Endothelial cell of hepatic sinusoid (primary cell): ENCODE measurements around the gene ELL2.

Source experiments
- in situ Hi-C: cut with HindIII; loops from 2 replicates; pipeline ENCODE4 v1.10.0; 2017; ENCODE audit warnings: low sequenced_read_pairs

The ELL2 gene

DNA sequence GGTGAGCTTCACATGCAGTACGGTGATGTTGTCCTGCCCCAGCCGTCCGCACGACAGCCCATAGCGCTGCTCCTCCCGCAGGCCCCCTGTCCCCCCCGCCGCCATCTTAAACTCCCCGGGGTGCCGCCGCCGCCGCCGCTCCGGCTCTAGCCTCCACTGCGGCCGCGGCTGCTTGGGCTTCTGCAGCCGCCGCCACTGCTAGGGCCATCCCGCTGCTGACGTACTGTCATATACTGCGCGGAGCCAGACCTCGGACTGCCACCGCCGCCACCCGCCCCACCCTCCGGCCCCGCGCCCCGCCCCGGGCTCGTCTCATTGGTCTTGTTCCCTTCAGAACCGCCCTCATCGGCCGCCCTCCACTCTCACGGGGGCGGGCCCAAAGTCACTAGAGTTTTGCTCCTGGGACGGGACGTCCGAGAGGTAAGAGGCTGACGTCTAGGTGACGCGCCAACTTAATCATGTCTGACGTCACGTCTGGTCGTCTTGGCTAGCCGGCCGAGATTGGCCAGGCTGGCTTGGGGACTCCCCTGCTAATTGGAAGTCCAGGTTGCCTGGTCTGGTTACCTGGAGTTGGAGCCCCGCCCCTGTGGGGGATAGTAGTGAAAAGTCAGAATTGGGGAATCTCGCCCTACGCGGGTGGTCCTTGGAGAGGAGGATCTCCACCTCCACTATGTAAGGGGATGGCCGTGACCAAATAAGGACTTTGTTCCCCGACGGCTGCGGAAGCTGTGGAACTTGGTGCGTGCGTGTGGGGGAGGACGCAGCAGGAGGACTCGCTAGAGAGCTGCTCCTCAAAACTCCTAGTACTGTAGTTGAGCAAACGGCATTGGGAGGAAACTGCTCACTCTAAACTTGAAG lies at the start of gene ELL2:
Gene ELL2 (minus strand): TSS at position 235 of the 858 bp plus-strand sequence. CDS start 130 bp downstream, at position 105.
- in situ Hi-C loops, result no loop called here

DNA sequence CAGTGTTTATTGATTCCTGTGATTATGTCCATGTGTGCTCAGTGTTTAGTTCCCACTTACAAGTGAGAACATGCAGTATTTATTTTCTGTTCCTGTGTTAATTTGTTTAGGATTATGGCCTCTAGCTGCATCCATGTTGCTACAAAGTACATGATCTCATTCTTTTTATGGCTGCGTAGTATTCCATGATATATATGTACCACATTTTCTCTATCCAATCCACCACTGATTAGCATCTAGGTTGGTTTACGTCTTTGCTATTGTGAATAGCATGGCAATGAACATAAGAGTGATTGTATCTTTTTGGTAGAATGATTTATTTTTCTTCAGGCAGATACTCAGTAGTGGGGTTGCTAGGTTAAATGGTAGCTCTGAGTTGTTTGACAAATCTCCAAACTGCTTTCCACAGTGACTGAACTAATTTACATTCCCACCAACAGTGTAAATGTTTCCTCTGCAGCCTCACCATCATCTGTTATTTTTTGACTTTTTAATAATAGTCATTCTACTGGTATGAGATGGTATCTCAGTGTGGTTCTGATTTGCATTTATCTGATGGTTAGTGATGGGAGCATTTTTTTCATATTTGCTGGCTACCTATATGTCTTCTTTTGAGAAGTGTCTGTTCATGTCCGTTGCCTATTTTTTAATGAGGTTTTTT lies 47.5 kb upstream of the ELL2 start:
- in situ Hi-C loops, result no loop called here

DNA sequence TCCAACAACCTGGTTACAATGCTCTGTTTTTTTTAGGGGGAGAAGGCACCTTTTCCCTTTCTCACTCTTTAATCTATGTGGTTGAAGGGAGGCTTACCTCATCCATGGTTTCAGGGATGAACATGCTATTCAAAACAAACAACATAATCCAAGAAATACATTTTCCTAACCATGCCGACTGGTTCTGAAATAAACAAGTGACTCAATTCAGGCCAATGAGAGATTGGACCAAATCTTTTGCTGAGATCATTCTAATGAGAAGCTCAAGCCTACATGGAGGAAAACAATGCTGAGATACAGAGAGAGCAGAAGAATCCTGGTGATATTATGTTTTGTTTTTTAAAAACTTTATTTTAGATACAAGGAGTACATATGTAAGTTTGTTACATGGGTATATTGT lies 46.8 kb upstream of the ELL2 start:
- in situ Hi-C loops, result no loop called here

DNA sequence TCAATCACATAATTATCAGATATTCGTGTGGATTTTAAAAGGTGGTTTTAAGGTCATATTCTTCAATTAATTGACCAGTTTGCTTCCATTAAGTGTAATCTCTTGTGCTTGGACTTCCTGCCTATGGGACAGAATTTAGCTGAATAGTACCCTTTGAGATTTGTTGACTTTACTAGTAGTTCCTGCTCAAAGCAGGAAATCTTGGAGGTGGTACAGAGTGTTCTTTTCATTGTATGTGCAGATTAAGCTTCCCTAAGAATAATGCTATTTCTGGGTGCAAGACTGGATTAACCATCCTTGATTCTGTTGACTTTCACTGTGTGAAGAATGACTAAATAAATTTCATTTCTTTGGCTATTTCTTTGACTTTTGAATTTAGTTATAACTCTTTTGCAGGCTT lies 45.4 kb upstream of the ELL2 start:
- in situ Hi-C loops, result no loop called here

DNA sequence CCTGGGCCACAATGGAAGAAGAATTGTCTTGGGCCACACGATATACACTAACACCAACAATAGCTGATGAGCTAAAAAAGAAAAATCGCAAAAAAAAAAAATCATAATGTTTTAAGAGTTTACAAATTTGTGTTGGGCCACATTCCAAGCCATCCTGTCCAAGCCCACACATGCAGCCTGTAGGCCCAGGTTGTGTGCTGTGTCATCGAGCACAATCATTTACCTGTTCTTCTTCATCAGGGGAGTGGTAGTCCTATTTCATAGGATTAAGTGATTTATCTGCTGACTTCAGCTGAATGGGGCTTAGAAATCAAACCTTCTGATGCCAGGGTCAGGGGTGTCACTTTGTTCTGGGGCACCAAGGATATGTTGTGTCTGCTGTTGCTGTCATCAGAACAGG lies 44.6 kb upstream of the ELL2 start:
- in situ Hi-C loops, result no loop called here

DNA sequence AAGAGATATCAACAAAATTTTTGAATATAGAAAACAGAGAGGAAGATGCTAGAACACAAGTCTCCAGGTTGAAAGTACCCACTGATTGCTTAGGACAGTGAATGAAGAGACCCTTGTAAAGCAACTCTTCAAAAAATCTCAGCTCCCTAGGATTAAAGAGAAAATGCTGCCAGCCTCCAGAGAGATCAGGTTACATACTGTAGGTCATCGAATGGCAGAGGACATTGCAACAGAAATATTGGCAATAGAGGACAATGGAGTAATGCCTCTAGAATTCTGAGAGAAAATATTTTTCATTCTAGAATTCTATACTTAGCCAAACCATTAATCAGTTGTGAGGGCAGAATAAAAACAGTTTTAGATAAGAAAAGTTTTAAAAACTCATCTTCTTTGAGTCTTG lies 43.1 kb upstream of the ELL2 start:
- in situ Hi-C loops, result no loop called here

DNA sequence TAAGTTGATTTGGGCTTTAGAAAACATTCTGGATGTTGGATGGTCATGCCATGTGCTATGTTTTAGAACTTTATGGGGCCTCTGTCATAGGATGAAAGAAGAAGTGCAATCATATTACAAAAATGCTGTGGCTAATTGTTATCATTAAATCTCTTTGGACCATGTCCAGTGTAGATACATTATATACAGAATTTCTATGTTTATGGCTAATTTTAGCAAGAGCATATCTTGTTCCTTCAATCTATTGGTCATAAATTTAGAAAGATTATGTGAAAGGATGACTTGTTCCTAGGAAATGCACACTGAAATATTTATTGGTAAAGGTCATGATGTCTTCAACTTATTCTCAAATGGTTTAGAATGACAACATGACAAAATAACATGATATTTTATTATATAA lies 42.4 kb upstream of the ELL2 start:
- in situ Hi-C loops, result no loop called here

DNA sequence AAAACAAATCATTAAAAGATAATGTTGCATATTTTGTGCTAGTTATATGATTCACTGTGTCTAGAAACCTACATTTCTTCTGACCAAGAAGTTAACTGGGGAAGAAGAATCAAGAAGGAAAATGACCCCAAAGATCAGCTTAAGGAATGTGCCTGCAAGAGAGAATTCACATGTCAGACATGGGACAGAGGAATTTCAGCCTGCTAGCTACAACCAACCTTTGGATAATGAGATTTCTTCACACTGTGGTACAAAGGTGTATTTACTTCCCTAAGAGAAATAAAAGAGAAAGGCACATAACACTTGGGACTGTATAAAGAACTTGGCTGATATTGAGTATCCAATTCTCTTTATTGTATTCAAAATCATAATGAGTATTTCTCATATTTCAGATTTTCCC lies 39.6 kb upstream of the ELL2 start:
- in situ Hi-C loops, result no loop called here

DNA sequence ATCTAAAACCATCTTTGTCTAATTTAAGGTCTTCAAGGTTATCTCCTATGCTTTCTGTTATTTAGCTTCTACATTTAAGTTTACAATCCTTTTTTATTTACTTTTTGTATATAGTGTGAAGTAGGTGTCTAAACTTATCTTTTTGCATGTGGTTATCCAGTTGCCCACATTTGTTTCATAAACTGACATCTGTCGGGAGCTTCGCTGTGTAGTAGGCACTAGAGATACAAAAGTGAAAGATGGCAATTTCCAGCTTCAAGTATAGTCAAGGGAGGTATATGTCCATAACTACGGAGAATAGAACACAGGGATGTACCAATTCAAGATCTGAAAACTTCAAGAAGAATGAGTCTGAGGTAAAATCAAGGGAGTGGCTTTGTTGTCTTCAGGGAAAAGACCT lies 38.7 kb upstream of the ELL2 start:
- in situ Hi-C loops, result no loop called here

DNA sequence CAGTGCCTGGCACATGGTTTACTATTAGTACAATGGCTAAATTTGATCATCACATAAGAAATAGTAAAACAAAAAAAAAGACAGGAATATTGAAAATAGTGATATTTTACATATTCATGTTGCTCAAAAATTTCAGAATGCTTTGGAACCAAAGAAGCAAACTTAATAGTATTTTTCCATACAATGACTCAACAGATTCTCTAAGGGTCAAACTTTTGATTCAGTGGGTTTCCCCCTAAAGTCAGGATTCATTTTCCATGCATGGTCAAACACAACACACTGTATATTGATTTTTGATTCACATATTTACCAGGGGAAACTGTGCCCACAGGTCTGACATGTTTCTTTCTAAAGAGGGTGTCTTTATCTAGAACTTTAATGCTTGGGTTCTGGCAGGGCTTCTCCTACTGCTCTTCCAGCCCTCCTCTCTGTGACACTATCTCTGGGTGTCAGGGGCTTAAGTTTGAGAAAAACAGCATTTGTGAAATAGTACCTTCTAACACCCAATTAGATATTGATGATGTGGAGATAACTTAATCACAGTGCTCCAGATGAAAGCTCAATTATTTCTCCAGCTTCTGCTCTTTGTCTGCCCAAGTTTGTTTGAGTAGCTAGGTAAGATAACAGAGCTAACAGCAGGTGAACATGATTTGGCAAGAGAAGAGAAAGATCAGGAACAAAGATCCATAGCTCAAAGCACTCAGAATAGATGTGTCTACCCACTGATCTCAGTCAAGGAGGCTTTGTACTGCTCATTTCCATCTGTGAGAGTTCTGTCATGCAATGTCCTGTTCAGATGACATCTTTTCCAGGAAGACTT lies 35.5 kb upstream of the ELL2 start:
- in situ Hi-C loops, result loop anchor here (5.0 kb wide), 1 partner anchor 80 kb away; no protein-coding TSS in a partner anchor

DNA sequence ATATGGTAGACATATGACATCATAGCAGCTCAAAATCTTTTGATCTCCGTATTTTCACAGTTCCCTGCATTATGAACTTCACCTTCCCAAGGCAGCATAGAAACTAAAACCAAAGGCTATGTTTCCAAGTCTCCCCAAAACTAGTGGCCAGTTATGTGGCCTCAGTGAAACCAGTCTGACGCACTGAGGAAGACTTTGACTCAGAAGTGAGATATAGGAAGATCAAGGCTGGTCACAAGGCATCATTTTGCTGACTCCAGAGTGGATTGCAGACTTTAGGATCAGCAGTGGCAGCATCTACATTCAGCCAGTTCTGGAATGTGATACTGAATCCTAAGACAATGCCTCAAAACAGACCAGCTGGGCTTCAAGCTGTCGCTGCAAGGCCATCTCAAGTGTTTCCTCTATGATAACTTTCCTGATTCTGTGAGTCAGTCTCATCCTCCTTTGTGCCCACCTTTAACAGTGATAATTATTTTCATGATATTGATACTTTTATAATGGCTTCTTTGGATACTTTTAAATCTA lies 34.4 kb upstream of the ELL2 start:
- in situ Hi-C loops, result loop anchor here (5.0 kb wide), 1 partner anchor 81 kb away; no protein-coding TSS in a partner anchor

DNA sequence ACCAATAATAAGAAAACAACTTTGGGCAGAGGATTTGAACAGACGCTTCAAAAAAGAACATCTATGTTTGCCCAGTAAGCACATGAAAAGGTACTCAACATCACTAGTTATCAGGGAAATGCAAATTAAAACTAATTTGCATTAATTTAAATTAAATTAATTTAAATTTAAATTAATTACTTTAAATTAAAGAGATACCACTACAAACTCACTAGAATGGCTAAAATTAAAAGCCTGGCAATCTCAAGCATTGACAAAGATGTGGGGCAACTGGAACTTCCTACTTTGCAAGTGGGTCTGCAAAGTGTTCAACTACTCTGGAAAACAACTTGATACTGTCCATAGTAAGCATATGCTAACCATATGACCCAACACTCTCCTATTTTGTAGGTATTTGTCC lies 32.1 kb upstream of the ELL2 start:
- in situ Hi-C loops, result no loop called here

DNA sequence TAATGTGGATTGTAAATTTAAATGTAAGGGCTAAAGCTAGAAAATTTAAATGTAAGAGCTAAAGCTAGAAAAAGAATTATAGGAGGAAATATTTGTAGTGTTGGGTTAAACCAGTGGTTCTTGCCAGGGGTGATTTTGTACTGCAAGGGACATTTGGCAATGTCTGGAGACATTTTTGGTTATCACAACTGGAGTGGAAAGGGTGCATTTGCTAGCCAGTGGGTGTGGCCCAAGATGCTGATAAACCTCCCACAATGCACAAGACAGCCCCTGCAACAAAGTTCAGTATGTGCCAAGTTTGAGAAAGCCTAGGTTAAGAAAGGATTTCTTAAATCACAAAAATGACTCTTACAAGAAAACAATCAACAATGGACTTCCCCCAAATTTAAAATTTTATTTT lies 31.6 kb upstream of the ELL2 start:
- in situ Hi-C loops, result no loop called here

DNA sequence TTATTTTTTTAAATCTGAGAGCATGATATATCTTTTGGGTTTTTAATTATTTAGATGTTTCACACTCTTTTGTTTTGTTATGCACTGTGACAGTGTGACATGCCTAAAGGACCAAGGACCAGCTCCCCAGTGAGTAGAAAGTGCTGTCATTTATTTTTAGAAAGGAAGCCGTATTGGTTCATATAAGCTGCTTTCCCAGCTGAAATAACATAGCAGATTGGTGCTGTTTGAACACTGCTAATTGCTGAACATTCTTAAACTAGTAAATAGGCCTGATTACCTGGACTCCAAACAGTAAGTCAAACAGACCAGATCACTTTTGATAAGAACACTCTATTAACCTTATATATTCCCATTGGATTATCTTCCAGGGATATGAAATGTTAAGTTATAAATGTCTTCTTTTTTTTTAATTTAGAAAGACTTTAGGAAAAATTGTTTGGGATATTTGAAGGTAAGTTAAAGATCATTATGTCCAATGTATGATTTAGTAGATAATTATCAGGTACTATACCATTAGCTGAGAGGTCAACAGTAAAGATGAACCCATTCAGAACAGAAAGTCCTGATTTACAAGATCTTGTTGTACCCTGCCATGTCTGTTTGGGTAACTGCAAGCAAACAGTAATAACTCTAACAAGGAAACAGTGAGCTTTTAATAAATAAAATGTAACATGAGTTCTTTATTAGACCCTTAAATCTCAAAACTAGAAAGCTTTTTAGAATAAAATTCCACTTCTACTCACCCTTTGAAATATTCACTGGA lies 27.8 kb upstream of the ELL2 start:
- in situ Hi-C loops, result no loop called here

DNA sequence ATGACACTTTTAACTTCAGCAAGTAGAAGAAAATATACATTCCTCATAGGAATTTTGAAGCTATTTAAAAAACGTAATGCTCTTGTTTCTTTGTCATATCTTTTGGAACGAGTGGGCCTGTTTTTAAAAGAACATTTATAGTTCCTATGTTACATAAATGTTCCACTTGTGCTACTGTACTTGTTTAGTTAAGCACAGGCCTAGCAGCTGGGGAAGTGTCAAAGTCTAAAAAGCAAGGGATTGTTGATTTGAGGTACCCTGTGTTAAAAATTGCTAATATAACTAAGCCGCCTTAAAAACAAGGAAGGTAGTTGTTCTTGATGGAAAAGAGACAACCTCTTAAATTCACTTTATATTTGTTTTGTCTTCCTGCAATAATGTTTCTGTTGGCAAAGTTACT lies 27.2 kb upstream of the ELL2 start:
- in situ Hi-C loops, result no loop called here

DNA sequence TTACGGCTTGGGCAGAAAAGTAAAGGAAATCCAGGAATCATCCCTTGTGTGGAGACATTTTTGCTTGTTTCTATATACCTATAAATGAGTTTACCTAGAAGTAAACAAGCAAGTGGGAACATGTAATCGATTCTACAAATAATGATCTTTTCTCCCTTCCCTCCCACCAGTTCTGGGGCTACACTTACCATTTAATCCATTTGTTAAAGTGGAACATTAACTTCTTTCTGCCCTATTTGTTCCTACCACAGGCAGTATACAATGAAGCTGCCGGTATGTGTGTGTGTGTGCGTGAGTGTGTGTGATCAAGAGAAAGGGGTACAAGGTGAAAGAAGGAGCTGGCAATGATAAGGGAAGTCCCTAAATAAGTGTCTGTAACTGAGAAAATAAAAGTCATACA lies 26.4 kb upstream of the ELL2 start:
- in situ Hi-C loops, result no loop called here

DNA sequence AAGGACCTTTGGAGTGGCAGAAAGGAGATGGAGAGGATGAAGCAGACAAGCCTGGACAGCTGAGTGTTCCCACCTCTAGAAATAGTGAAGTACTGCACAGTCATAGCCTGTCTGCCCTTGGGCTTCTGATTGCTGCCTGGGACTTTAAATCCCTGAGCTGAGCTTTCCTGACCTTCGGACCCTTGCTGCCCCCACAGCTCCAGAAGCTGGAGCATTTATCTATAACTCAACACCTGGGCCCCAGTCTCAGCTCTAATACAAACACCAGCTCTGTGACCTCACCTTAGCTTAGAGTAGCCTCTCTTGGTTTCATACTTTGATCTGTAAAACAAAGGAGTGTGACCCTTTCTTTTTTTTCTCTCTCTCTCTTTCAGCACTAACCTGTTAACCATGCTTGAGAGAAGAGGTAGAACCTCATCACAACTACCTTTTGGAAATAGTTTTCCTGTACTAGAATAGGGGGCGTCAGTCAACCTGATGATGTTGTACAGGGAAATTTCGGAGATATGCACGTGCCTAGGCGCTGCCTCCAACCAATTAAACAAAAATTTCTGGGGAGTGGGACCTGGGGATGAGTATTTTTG lies 25.4 kb upstream of the ELL2 start:
- in situ Hi-C loops, result no loop called here

DNA sequence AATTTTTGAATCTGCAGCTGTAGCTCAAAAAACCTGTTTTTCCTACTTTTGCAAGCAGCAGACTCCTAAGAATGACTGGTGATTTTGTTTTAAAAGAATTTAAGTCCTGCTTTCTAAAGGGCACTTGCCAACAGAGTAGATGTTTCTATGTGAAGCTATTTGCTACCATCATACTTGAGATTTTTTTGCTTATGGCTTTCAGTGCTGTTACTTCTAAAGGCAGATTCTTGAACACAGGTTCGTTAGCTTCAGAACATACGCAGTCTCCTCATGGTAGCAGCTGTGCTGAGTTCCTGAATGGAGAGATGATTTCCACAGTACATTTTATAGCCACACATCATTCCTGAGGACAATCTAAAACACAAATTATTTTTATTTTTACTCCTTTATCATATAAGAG lies 24.4 kb upstream of the ELL2 start:
- in situ Hi-C loops, result no loop called here

DNA sequence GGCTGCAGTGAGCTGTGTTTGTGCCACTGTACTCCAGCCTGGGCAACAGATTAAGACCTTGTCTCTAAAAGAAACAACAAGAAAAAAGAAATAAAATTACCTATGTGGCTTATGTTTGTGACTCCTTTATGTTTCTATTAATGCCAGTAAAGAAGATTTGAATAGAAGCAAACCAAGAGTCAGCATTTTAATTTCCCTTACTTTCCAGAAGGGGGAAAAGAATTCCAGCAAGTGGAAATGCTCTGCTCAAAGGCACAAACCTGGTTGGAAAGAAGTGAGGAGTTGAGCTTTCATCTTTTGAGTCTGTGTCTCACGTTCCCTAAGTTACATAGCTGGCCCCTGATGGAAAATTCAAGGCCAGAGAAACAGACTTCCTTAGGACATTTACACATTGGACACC lies 23.6 kb upstream of the ELL2 start:
- in situ Hi-C loops, result no loop called here

DNA sequence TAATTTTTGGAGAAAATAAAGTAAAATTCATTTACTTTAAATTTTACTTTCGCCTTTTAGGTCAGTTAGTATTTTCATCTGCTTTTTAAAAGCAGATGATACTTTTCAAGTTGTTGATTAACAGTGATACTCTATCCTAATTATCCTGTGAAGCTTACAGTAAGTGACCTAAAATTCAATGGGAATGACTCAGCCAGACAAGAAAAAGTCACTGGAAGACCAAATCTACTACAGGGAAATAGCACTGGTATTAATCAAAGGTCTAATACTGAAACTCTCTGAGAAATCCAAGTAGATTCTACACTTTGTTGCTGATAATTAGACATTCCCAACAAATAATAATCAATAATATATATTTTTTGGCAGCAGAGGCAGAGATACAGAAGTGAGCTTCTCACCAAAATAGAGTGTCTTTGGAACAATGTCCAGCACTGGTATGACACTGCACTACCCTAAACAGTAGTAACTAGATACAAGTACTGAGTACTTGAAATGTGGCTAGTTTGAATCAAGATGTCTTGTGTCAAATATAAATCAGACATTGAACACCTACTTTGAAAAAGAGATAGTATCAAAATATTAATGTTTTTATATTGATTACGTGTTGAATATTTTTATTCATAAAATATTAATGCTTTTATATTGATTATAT lies 22.8 kb upstream of the ELL2 start:
- in situ Hi-C loops, result no loop called here
